ENCODE results near the gene TSPAN15.

Gene TSPAN15

GRCh38 chr10:69489506-69490090, 38.3 kb downstream of the TSPAN15 start:
- DNase-seq = no peak

- no peak for DNase-seq
Observed at GRCh38 chr10:69490876-69491275, 39.6 kb downstream of the TSPAN15 start.

GRCh38 chr10:69491611-69492010, 40.3 kb downstream of the TSPAN15 start:
- DNase-seq = no peak

GRCh38 chr10:69492091-69492745, 41.0 kb downstream of the TSPAN15 start:
- DNase-seq = peak; percentile 78

GRCh38 chr10:69492746-69493462, 41.6 kb downstream of the TSPAN15 start:
- no peak for DNase-seq

GRCh38 chr10:69494626-69495558, 43.6 kb downstream of the TSPAN15 start:
- DNase-seq = peak; percentile 65

GRCh38 chr10:69495666-69496065, 44.4 kb downstream of the TSPAN15 start:
- DNase-seq = no peak

GRCh38 chr10:69496352-69497230, 45.3 kb downstream of the TSPAN15 start:
- DNase-seq = peak; percentile 59

- no peak for DNase-seq
Observed at GRCh38 chr10:69497231-69497561, 45.9 kb downstream of the TSPAN15 start.

- no peak for DNase-seq
Observed at GRCh38 chr10:69497611-69498390, 46.5 kb downstream of the TSPAN15 start.

- DNase-seq = no peak
Observed at GRCh38 chr10:69498711-69499471, 47.6 kb downstream of the TSPAN15 start.

- no peak for DNase-seq
Observed at GRCh38 chr10:69499726-69500689, 48.7 kb downstream of the TSPAN15 start.

GRCh38 chr10:69500864-69501468, 49.7 kb downstream of the TSPAN15 start:
- DNase-seq = no peak

- no peak for DNase-seq
Observed at GRCh38 chr10:69501657-69502056, 50.4 kb downstream of the TSPAN15 start.

- DNase-seq = no peak
Observed at GRCh38 chr10:69502589-69502988, 51.3 kb downstream of the TSPAN15 start.

- no peak for DNase-seq
Observed at GRCh38 chr10:69503001-69503895, 52.0 kb downstream of the TSPAN15 start.

GRCh38 chr10:69503896-69504265, 52.6 kb downstream of the TSPAN15 start:
- DNase-seq = no peak

Measured in right forelimb (tissue), 1 donor.